ENCODE data around the gene MAP2K7.

Gene MAP2K7

GRCh38 chr19:7869910-7870511, 33.7 kb upstream of the MAP2K7 start:
- H3K27ac ChIP-seq = no peak overlapping the region
- TF ChIP-seq CTCF (conservative IDR thresholded peaks at IDR 0.05) = no peak

DNA sequence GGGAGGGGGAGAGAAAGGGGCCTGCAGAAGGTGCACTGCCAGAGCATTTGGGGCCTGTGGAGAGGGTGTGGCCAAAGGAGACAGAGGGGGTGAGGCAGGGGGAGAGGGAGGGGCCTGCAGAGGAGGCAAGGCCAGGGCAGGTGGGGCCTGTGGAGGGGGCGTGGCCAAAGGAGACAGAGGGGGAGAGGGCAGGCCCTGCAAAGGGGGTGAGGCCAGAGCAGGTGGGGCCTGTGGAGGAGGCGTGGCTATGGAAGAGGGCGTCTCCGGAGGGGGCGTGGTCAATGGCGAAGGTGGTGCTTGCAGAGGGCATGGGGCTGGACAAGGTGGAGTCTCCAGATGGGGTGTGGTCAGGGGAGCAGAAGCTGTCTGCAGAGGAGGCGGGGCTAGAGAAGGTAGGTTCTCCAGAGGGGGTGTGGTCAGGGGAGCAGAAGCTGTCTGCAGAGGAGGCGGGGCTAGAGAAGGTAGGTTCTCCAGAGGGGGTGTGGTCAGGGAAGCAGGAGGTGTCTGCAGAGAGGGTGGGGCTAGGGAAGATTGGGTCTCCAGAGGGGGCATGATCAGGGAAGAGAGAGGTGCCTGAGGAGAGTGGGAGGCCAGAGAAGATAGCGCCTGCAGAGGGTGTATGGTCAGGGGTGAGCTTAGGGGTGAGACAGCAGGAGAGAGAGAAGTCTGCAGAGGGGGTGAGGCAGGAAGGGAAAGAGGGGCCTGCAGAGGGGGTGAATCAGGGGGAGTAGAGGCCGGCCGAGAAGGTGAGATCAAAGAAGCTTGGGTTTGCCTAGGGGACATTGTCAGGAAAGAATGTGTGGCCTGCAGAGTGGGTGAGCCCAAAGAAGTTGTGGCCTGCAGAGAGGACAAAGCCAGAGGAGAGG, 32.9 kb upstream of the MAP2K7 start:
- no peak for TF ChIP-seq CTCF (conservative IDR thresholded peaks at IDR 0.05)
- H3K27ac ChIP-seq = peak overlapping the region; percentile 45

- H3K27ac ChIP-seq = peak overlapping the region; percentile 45
- TF ChIP-seq CTCF (conservative IDR thresholded peaks at IDR 0.05) = no peak
These were observed 32.0 kb upstream of the MAP2K7 start for GRCh38 chr19:7871437-7872305.

DNA sequence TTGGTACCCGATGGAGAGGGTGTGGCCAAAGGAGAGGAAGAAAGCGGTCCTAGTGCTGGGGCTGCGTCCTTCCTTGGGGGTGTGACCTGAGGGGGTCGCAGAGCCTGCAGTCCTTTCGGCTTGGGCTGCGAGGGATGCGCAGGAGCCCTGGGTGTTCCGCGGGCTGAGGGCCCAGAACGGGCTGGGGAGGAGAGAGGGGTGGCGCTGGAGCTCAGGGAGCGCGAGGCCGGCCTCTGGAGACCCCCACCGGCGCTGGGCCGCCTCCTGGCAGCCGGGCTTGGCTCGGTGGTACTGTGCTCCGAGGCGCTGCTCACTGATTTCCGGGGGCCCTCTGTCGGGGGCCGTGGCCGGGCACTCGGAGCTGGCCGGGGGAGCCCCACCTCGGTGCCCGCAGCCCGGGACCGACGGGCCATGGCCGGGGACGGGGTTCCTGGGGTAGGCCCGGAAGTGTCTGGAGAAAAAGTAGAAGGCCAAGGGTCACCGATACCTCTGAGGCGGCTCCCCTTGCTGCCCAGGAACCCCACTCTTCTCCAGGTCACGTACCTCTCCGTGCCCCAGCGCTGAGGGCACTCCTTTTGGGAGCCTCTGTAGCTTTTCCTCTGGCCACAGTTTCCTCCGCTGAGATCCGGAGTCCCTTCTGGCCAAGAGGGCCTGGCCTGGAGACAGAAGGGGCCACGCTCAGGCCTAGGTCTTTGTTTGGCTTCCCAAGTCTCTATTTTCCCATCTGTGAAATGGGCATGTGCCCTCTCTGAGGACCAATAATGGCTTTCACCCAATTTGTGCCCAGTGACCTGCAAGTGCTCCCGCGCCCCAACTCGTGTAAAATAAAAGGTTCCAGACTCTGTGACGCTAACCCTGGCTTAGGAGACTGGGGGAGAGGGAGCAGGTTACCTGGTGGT, 31.1 kb upstream of the MAP2K7 start:
- no peak for TF ChIP-seq CTCF (conservative IDR thresholded peaks at IDR 0.05)
- H3K27ac ChIP-seq = no peak overlapping the region; the same call in 1 of the 2 replicates

GRCh38 chr19:7873304-7874075, 30.2 kb upstream of the MAP2K7 start:
- peak overlapping the region; percentile 79 for H3K27ac ChIP-seq
- TF ChIP-seq CTCF (conservative IDR thresholded peaks at IDR 0.05) = no peak

DNA sequence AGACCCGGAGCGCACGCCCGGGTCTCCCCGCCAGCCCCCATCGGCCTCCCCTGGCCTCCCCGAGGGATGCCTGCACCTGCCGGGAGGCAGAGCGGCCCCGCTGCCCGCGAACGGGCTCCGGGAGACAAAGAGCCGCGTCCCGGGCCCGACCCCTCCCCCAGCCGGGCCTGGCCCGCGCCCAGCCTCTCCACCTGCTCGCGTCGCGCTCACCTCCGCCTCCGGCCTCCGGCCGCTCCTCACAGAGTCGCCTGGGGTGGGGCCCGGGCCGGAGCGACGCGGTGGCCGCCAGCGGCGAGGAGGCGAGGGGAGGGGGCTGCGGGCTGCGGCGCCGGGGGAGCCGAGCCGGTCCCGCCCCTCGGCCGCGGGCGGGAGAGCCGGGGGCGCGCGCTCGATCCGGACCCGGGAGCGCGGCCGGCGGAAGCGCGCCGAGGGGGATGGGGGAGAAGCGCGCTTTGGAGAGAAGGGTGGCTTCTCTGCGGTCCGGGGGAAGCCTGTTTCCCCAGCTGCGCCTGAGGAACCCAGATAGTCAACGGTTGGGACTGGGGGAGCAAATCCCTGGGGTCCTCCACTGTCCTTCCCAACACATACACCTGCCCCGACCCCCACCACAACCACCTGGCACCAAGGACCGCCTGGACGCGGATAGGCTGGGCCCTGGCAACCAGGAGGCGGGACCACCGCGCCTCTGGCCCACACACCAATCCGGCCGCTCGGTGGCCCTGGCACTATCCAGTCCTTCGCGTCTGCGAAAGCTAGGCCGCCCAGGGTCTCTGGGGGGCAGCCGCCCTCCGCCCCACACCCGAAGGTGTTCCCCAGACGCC, 29.4 kb upstream of the MAP2K7 start, which contains the start of gene PRR36:
PRR36 (minus strand) TSS at position 315 of the 821 bp plus-strand sequence. CDS start 701 bp downstream, outside the sequence.
- no peak for TF ChIP-seq CTCF (conservative IDR thresholded peaks at IDR 0.05)
- peak within 1 kb of the TSS; percentile 79 for H3K27ac ChIP-seq

All from VCaP (cell line).